Vagina (tissue), 2 donors: ENCODE measurements around the gene CASD1.

ENCODE experiments used
- POLR2A ChIP-seq, 2 donors: fragments of 450-650 bp; IDR thresholded peaks; one replicate each; pipeline ENCODE4 v1.6.1; 2017; ENCODE audit warnings: antibody characterized with exemption in 2 of 2, mild to moderate bottlenecking in 2 of 2, moderate library complexity in 2 of 2
- POLR2AphosphoS5 ChIP-seq, 2 donors: sonication (generic); formaldehyde crosslinking; IDR thresholded peaks; one replicate each; pipeline ENCODE4 v1.9.0; 2017; ENCODE audit warnings: antibody characterized with exemption in 2 of 2, mild to moderate bottlenecking in 2 of 2, low read depth in 1 of 2; ENCODE audit not compliant: insufficient read depth in 1 of 2
- TF ChIP-seq, protein P1 (sequence below), 3 experiments: fragments of 450-650 bp in 2 of 3; fragments of 200-600 bp in 1 of 3; sonication (generic) in 1 of 3; IDR thresholded peaks; one replicate each; pipeline ENCODE4 v1.5.1; 2017 to 2019; ENCODE audit warnings: antibody characterized with exemption in 3 of 3, mild to moderate bottlenecking in 2 of 3, moderate library complexity in 2 of 3

- TF ChIP-seq, protein P1, sequence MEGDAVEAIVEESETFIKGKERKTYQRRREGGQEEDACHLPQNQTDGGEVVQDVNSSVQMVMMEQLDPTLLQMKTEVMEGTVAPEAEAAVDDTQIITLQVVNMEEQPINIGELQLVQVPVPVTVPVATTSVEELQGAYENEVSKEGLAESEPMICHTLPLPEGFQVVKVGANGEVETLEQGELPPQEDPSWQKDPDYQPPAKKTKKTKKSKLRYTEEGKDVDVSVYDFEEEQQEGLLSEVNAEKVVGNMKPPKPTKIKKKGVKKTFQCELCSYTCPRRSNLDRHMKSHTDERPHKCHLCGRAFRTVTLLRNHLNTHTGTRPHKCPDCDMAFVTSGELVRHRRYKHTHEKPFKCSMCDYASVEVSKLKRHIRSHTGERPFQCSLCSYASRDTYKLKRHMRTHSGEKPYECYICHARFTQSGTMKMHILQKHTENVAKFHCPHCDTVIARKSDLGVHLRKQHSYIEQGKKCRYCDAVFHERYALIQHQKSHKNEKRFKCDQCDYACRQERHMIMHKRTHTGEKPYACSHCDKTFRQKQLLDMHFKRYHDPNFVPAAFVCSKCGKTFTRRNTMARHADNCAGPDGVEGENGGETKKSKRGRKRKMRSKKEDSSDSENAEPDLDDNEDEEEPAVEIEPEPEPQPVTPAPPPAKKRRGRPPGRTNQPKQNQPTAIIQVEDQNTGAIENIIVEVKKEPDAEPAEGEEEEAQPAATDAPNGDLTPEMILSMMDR (IDR thresholded peaks at IDR 0.05), result no peak
- TF ChIP-seq POLR2AphosphoS5 (IDR thresholded peaks at IDR 0.05; ENCODE audit: insufficient read depth in 1 of 2, low read depth in 1 of 2) (no peak), POLR2A (IDR thresholded peaks at IDR 0.05) (no peak)
Observed at GRCh38 chr7:94486216-94486615, 23.4 kb upstream of the CASD1 start.
